Measurements from ENCODE around the gene SPSB1. TPM values are rescaled to one million over a fixed set of nuclear protein-coding genes. Genes with fewer than 3 reads are reported as not detected.
A peak's percentile ranks its signal among the peaks of the same experiment; 100 is the strongest.

Gene SPSB1
- total RNA-seq, 1 experiment from 2014 or later, result 4.3 TPM

- no peak for TF ChIP-seq ATF6 (CRISPR knock-in tag; IDR thresholded peaks at IDR 0.05)
Measured at GRCh38 chr1:9293241-9293532, 493 bp downstream of the SPSB1 start (continued).

GRCh38 chr1:9293533-9294404 lies 1.1 kb downstream of the SPSB1 start:
- Mint-ChIP-seq H3K4me1 (peaks cover 12% of the 10 kb centered on the region), H3K9me3 (peaks cover 4% of the 10 kb centered on the region), H3K36me3 (peaks cover 3% of the 10 kb centered on the region; the same call in 1 of the 2 replicates), H3K27me3 (ENCODE audit: low read depth) (peaks cover 8% of the 10 kb centered on the region), H3K4me3 (no peak overlapping the region), H3K27ac (no peak overlapping the region)
- ATAC-seq, result 0 out of 2 replicates have a peak, but pooled peaks have one; percentile 6
- no peak for DNase-seq (ENCODE audit: low spot score)
- CTCF ChIA-PET, result no interaction called here
- TF ChIP-seq ZNF423 (CRISPR knock-in tag; IDR thresholded peaks at IDR 0.05), result peak; percentile 45; the same call in 1 of the 2 replicates
- TF ChIP-seq ETV6 (CRISPR knock-in tag; IDR thresholded peaks at IDR 0.05), result no peak
- POLR2A ChIA-PET, result no interaction called here

- H3K4me1 Mint-ChIP-seq, result peaks cover 12% of the 10 kb centered on the region
- POLR2A ChIA-PET, result no interaction called here
- CTCF ChIA-PET, result interaction anchor here (0.9 to 1.4 kb wide), 2 partner anchors 110 to 161 kb away, joined by 3 to 4 read pairs; no protein-coding TSS in a partner anchor
- H3K9me3 Mint-ChIP-seq, result no peaks in the 10 kb centered on the region
- TF ChIP-seq ZNF532 (CRISPR knock-in tag; IDR thresholded peaks at IDR 0.05; ENCODE audit: borderline replicate concordance), result no peak
- H3K36me3 Mint-ChIP-seq, result no peaks in the 10 kb centered on the region
- DNase-seq (ENCODE audit: low spot score), result no peak
- H3K27ac Mint-ChIP-seq, result no peak overlapping the region
- peaks cover 8% of the 10 kb centered on the region for H3K27me3 Mint-ChIP-seq (ENCODE audit: low read depth)
- H3K4me3 Mint-ChIP-seq, result no peak overlapping the region
- no peak for ATAC-seq
Measured at GRCh38 chr1:9294405-9294773, 1.7 kb downstream of the SPSB1 start.

GRCh38 chr1:9294910-9295636 lies 2.4 kb downstream of the SPSB1 start:
- Mint-ChIP-seq H3K9me3 (no peaks in the 10 kb centered on the region), H3K27me3 (ENCODE audit: low read depth) (peaks cover 8% of the 10 kb centered on the region), H3K36me3 (no peaks in the 10 kb centered on the region), H3K27ac (0 out of 2 replicates have a peak overlapping the region, but pooled peaks have one; percentile 19), H3K4me1 (peaks cover 12% of the 10 kb centered on the region), H3K4me3 (no peak overlapping the region)
- no peak for ATAC-seq
- CTCF ChIA-PET, result interaction anchor here (0.9 to 1.4 kb wide), 3 partner anchors 110 to 196 kb away, joined by 3 to 5 read pairs (median 4); no protein-coding TSS in a partner anchor
- no peak for DNase-seq (ENCODE audit: low spot score)
- POLR2A ChIA-PET, result no interaction called here
- TF ChIP-seq ZSCAN18 (CRISPR knock-in tag; IDR thresholded peaks at IDR 0.05), result no peak
- no peak for TF ChIP-seq ZNF263 (CRISPR knock-in tag; IDR thresholded peaks at IDR 0.05; ENCODE audit: low read depth)
- TF ChIP-seq STAT6 (CRISPR knock-in tag; conservative IDR thresholded peaks at IDR 0.05; ENCODE audit: low read depth), result no peak
- no peak for TF ChIP-seq ZNF232 (CRISPR knock-in tag; IDR thresholded peaks at IDR 0.05)
- TF ChIP-seq PRDM15 (CRISPR knock-in tag; IDR thresholded peaks at IDR 0.05), result no peak
- TF ChIP-seq RORB (CRISPR knock-in tag; IDR thresholded peaks at IDR 0.05), result no peak
- no peak for TF ChIP-seq USF2 (CRISPR knock-in tag; IDR thresholded peaks at IDR 0.05)
- no peak for TF ChIP-seq NFE2L1 (CRISPR knock-in tag; IDR thresholded peaks at IDR 0.05)
